K562 (cell line): ENCODE results near the gene PLCD4. TPM values are rescaled to one million over a fixed set of nuclear protein-coding genes. Genes with fewer than 3 reads are reported as not detected.

Experiments
- BRD9 ChIP-seq: fragments of 450-650 bp; IDR thresholded peaks from 2 replicates; pipeline ENCODE4 v1.6.1; 2018; ENCODE audit warnings: low read depth; ENCODE audit not compliant: partially characterized antibody
- ETS2 ChIP-seq: IDR thresholded peaks from 2 replicates; pipeline ENCODE4 v1.6.1; 2016; ENCODE audit warnings: borderline replicate concordance, missing genetic modification characterization, mild to moderate bottlenecking, moderate library complexity, missing compliant biosample characterization; ENCODE audit not compliant: poor library complexity, severe bottlenecking
- HNRNPL ChIP-seq: fragments of 200-400 bp; formaldehyde crosslinking; IDR thresholded peaks from 2 replicates; pipeline ENCODE4 v1.6.1; 2017; ENCODE audit warnings: low read depth, mild to moderate bottlenecking, low read length
- JUNB ChIP-seq: fragments of 450-650 bp; formaldehyde crosslinking; conservative IDR thresholded peaks from 2 replicates; pipeline ENCODE4 v1.4.0; 2020; ENCODE audit warnings: mild to moderate bottlenecking
- MTA3 ChIP-seq: fragments of 450-650 bp; formaldehyde crosslinking; IDR thresholded peaks from 2 replicates; pipeline ENCODE4 v1.6.1; 2017; ENCODE audit warnings: mild to moderate bottlenecking, borderline replicate concordance
- PHF20 ChIP-seq: fragments of 450-650 bp; IDR thresholded peaks from 2 replicates; pipeline ENCODE4 v1.6.1; 2018; ENCODE audit not compliant: partially characterized antibody
- RBM15 ChIP-seq: fragments of 200-400 bp; formaldehyde crosslinking; IDR thresholded peaks from 2 replicates; pipeline ENCODE4 v1.6.1; 2018; ENCODE audit warnings: mild to moderate bottlenecking, low read length, moderate library complexity; ENCODE audit not compliant: insufficient read depth
- SPI1 ChIP-seq: IDR thresholded peaks from 2 replicates; pipeline ENCODE4 v1.6.1; 2011; ENCODE audit warnings: low read depth, low read length, control low read depth, borderline replicate concordance
- SUPT5H ChIP-seq: fragments of 450-650 bp; IDR thresholded peaks from 2 replicates; pipeline ENCODE4 v1.6.1; 2016
- polyA plus RNA-seq, 8 experiments: library from polyadenylated mRNA; depleted of rRNA in 4 of 8; stranded (reverse) in 5 of 8; unstranded in 3 of 8; fragments of >200 nt; fragmentation: Nextera tagmentation in 2 of 8; fragmentation: Illumina TruSeq in 1 of 8; extraction: Ambion mirVana in 2 of 8; extraction: Trizol in 1 of 8; gene quantifications; 2 replicates each; pipeline versions ENCODE4 v1.2.1 to v1.2.3, GENCODE V29; 2011 to 2014; ENCODE audit warnings: inconsistent platforms in 1 of 8, missing spikeins in 1 of 8
- total RNA-seq, 7 experiments: library from RNA; depleted of rRNA in 6 of 7; stranded (reverse); fragments of >200 nt in 6 of 7; fragmentation: Illumina TruSeq in 2 of 7; extraction: Trizol in 2 of 7; gene quantifications; 2 replicates each; pipeline versions ENCODE4 v1.2.1 to v1.2.3, GENCODE V29; 2011 to 2021; ENCODE audit warnings: low replicate concordance in 1 of 7
- TF ChIP-seq, protein P1 (sequence below): fragments of 450-650 bp; formaldehyde crosslinking; IDR thresholded peaks from 2 replicates; pipeline ENCODE4 v1.4.0; 2020; ENCODE audit warnings: mild to moderate bottlenecking, moderate library complexity
- TF ChIP-seq, protein P2 (sequence below), 2 experiments: fragments of 450-650 bp; conservative IDR thresholded peaks; 2 replicates each; pipeline ENCODE4 v1.6.1; 2017; ENCODE audit warnings: mild to moderate bottlenecking in 2 of 2, moderate library complexity in 2 of 2
- TF ChIP-seq, protein P3 (sequence below): fragments of 250-450 bp; sonication (Bioruptor Pico); IDR thresholded peaks from 2 replicates; pipeline ENCODE4 v1.8.0; 2022; ENCODE audit warnings: moderate library complexity, mild to moderate bottlenecking, inconsistent platforms
- TF ChIP-seq, protein P4 (sequence below): fragments of 250-450 bp; sonication (Bioruptor Pico); IDR thresholded peaks from 2 replicates; pipeline ENCODE4 v1.4.0; 2020; ENCODE audit warnings: mild to moderate bottlenecking, moderate library complexity, borderline replicate concordance
- TF ChIP-seq, protein P5 (sequence below): fragments of 250-450 bp; sonication (Bioruptor Pico); IDR thresholded peaks from 2 replicates; pipeline ENCODE4 v1.5.0; 2021; ENCODE audit warnings: mild to moderate bottlenecking, borderline replicate concordance

PLCD4 gene
- total and polyA plus RNA-seq, 9 of the 15 experiments (the other 6 are each of a cell fraction or from before 2014, with no cell fraction given): 0.13 to 0.38 TPM; not detected in 7

DNA sequence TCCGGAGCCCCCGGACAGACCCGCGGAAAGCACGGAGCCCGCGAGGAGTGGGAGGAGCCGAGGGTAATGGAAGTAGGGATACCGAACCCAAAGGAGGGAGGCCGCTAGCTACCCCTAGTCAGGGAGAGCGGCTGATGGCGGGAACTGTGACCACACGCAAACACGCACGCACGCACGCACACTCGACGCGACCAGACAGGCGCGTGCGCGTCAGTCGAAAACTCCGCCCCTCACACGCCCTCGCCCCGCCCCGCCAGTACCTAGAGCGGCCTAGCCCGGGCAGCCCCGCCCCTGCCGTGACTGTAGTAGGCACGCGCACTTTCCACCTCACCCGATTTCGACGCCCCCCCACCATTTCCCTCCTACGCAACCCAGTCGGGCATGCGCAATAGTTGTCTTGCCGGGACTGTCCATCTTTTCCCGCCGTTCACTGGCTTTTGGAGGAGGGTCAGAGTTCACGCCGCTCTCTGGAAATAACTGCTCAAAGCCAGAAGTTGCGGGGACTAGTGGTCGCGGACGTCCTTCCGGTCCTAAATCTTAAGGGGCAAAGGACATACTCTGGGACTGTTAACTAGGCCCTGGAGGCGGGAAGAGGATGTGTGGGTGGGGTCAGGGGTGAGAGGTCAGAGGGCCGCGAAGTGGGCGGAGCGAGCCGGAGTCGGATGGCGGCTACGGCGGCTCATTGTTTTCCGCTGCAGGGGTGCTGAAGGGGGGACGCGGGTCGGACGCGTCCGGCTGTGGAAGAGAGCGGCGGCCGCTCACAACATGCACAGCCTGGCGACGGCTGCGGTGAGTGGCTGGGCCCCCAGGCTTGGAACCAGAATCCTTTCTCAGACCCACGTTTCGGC, 39.3 kb upstream of the PLCD4 start, which contains the start of the genes CNOT9 and USP37 (continued):
- TF ChIP-seq JUNB (no peak), ETS2 (tag) (no peak), BRD9 (no peak), SUPT5H (peak; percentile 70), SPI1 (no peak), RBM15 (no peak), HNRNPL (no peak), PHF20 (peak; percentile 46), MTA3 (0 out of 2 replicates have a peak, but pooled peaks have one; percentile 15)
- TF ChIP-seq, protein P1, sequence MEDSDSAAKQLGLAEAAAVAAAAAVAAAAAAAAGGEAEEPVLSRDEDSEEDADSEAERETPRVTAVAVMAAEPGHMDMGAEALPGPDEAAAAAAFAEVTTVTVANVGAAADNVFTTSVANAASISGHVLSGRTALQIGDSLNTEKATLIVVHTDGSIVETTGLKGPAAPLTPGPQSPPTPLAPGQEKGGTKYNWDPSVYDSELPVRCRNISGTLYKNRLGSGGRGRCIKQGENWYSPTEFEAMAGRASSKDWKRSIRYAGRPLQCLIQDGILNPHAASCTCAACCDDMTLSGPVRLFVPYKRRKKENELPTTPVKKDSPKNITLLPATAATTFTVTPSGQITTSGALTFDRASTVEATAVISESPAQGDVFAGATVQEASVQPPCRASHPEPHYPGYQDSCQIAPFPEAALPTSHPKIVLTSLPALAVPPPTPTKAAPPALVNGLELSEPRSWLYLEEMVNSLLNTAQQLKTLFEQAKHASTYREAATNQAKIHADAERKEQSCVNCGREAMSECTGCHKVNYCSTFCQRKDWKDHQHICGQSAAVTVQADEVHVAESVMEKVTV: no peak
- TF ChIP-seq, protein P2, sequence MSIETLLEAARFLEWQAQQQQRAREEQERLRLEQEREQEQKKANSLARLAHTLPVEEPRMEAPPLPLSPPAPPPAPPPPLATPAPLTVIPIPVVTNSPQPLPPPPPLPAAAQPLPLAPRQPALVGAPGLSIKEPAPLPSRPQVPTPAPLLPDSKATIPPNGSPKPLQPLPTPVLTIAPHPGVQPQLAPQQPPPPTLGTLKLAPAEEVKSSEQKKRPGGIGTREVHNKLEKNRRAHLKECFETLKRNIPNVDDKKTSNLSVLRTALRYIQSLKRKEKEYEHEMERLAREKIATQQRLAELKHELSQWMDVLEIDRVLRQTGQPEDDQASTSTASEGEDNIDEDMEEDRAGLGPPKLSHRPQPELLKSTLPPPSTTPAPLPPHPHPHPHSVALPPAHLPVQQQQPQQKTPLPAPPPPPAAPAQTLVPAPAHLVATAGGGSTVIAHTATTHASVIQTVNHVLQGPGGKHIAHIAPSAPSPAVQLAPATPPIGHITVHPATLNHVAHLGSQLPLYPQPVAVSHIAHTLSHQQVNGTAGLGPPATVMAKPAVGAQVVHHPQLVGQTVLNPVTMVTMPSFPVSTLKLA (conservative IDR thresholded peaks at IDR 0.05): peak; percentile 82 to 88
- TF ChIP-seq, protein P3, sequence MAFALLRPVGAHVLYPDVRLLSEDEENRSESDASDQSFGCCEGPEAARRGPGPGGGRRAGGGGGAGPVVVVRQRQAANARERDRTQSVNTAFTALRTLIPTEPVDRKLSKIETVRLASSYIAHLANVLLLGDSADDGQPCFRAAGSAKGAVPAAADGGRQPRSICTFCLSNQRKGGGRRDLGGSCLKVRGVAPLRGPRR: no peak
- TF ChIP-seq, protein P4, sequence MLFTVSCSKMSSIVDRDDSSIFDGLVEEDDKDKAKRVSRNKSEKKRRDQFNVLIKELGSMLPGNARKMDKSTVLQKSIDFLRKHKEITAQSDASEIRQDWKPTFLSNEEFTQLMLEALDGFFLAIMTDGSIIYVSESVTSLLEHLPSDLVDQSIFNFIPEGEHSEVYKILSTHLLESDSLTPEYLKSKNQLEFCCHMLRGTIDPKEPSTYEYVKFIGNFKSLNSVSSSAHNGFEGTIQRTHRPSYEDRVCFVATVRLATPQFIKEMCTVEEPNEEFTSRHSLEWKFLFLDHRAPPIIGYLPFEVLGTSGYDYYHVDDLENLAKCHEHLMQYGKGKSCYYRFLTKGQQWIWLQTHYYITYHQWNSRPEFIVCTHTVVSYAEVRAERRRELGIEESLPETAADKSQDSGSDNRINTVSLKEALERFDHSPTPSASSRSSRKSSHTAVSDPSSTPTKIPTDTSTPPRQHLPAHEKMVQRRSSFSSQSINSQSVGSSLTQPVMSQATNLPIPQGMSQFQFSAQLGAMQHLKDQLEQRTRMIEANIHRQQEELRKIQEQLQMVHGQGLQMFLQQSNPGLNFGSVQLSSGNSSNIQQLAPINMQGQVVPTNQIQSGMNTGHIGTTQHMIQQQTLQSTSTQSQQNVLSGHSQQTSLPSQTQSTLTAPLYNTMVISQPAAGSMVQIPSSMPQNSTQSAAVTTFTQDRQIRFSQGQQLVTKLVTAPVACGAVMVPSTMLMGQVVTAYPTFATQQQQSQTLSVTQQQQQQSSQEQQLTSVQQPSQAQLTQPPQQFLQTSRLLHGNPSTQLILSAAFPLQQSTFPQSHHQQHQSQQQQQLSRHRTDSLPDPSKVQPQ: no peak
- TF ChIP-seq, protein P5, sequence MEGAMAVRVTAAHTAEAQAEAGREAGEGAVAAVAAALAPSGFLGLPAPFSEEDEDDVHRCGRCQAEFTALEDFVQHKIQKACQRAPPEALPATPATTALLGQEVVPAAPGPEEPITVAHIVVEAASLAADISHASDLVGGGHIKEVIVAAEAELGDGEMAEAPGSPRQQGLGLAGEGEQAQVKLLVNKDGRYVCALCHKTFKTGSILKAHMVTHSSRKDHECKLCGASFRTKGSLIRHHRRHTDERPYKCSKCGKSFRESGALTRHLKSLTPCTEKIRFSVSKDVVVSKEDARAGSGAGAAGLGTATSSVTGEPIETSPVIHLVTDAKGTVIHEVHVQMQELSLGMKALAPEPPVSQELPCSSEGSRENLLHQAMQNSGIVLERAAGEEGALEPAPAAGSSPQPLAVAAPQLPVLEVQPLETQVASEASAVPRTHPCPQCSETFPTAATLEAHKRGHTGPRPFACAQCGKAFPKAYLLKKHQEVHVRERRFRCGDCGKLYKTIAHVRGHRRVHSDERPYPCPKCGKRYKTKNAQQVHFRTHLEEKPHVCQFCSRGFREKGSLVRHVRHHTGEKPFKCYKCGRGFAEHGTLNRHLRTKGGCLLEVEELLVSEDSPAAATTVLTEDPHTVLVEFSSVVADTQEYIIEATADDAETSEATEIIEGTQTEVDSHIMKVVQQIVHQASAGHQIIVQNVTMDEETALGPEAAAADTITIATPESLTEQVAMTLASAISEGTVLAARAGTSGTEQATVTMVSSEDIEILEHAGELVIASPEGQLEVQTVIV: no peak
